Activated CD8-positive, alpha-beta memory T cell treated with anti-CD3 and anti-CD28 coated beads, Interleukin-2, amount 50 U/mL, for 48 hours (primary cell): ENCODE data around the gene HES5.

ENCODE experiments used
- DNase-seq: peaks from one replicate; pipeline ENCODE4 v3.0.0-alpha.2; 2020

HES5 gene

DNA sequence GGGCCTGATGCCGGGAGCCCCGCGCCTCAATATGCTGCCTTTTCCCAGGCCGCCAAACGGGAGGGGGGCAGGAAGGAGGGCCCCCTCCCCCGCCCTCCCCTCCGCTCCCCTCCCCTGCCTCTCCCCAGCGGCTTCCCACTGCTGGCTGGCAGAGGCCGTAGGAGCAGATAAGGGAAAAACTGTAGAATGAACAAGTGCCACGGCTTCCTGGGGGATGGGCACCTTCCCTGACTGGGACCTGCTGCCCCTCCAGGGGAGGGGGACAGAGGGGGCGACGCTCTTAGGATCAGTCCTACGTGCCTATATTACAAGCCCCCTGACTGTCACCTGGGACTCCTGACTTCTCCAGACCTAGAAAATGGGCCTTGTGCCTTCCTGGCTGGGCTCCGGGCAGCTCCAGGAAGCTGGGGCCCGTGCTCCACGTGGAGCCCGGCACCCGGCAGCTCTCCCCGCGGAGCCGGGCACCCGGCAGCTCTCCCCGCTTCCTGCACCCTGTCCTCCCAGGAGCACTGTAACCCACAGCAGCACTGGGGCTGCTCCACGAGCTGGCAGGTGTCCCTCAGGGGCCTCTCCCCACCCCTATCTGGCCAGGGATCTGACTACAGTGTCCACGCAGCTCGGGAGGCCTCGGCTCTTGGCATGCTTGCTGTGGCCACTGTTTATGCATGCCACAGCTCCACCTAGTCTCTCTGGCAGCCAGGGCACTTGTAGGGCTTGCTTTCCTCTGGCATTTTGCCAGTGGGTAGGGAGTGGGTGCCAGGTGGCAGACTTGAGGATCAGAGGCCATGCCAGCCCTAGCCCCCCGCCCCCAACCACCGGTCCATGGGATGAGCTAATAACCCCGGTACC lies 674 bp upstream of the HES5 start:
- no peak for DNase-seq

DNA sequence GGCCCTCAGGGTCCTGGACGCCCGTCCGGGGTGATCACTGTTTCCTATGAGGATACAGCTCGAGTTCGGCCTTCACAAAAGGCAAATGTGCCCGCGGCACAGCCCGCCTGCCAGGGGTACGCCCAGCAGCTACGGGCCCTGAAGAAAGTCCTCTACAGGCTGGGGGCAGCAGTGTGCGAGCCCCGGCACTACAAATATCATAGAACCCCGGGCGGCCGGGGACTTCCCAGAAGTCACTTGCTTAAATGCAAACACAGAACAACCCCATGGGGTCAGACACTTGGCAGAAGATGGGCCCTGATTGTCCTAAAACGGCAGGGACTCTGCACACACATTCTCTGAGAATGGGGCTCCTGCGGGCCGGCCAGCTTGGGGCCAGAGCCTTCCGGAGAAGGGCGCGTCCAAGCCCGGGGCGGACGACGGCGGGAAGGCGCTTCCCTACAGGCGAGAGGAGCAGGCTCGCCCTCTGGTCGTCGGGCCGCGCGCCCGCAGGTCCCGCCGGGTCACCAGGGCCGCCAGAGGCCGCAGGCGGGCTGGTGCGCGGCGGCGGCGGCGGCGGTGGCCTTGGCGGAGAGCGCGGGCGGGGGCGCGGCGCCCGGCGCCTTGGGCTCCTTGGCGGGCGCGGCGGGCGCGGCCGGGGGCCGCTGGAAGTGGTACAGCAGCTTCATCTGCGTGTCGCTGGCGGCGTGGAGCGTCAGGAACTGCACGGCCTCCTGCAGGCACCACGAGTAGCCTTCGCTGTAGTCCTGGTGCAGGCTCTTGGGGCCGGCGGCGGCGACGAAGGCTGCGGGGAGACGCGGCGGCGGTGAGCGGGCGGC lies 888 bp downstream of the HES5 start:
- DNase-seq, result no peak

DNA sequence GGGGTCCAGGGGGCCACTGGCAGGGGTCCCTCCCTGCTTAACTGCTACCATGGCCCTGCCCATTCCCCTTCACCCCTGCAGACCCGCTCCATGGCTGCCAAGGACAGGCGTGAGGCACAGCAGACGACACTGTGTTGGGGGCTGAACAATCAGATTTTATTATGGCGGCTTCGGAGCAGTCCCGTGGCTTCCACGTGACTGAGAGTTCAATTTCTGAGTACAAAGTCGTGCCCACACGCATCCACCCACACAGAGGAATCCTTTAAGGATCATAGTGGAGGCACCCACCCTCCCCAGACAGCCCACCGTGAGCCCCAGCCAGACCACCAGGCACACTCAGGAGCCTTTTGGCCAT lies 1.5 kb downstream of the HES5 start:
- DNase-seq, result no peak

GRCh38 chr1:2528016-2528415 lies 2.0 kb downstream of the HES5 start:
- DNase-seq, result no peak

- DNase-seq, result no peak
These were observed 2.6 kb downstream of the HES5 start for GRCh38 chr1:2527556-2527860.

DNA sequence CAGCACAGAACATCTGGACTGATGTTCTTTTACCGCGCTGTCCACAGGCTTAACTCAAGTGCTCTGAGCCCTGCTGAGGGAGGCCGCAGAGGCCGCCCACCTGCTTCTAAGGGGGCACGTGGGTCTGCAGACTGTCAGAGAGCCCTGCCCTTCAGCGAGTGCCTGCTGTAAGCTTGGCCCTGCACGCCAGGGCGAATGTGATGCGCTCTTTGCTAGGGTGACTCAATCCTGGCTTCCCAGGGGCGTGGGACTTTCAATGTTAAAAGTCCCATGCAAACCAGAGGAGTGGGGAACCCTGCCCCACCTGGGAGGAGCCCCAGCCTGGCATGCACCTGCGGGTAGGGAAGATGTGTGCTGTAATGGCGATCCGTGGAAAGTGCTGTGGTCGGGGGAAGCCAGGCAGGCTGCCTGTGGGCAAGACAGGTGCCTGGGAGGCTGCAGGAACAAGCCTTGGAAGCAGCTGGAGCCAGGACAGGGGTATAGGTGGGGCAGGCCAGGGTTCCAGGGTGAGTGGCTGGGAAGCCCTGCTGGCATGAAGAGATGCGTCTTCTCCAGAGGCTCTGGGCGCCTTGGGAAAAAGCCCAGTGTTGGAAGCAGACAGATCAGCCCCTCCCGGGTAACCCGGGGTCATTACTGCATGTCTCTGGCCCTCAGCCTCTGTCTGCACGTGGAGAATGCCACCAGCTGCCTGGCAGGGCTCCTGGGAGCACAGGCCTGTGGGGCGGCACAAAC lies 3.1 kb downstream of the HES5 start:
- DNase-seq, result peak; percentile 84

- DNase-seq, result peak; percentile 92
These were observed 3.9 kb downstream of the HES5 start, which contains the start of gene PANK4 for GRCh38 chr1:2525920-2526823. Gene PANK4, minus strand, starts transcription at chr1:2526596. Its CDS starts 9 bp downstream, at chr1:2526587.

- no peak for DNase-seq
These were observed 4.5 kb downstream of the HES5 start for GRCh38 chr1:2525572-2525919.

DNA sequence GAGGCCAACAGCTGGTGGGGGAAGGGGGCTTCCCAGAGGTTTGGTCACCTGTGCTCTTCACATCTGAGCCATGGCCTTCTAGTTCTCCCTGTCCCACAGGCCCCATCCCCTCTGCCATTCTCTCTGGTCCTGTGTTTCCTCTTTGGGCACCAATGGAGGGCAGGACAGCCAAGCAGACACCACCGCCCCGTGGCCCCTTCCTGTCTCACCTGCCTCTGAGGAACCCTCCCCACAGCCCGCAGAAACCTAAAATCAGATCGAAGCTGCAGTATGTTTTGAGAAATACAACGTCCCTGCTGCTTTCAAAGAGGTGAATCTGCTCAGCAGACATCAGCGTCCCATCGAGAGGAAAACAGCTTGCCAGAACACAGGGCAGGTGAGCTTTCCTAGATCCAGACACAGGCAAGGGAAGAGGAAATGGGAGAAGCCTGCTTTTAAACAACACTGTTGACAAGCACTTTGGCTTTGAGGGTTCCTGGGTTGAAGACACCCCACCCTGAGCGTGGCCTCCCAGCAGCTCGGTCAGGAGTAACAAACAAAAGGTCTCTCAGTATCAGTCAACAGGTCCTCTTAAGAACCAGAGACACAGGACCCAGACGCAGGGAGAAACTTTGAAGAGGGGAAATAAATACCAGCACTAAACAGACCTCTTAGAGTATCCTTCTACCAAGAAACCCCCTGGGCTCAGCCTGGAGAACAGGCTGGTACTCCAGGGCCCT lies 6.0 kb downstream of the HES5 start:
- DNase-seq, result no peak

- DNase-seq, result no peak
These were observed 6.7 kb downstream of the HES5 start for GRCh38 chr1:2523191-2523890.

DNA sequence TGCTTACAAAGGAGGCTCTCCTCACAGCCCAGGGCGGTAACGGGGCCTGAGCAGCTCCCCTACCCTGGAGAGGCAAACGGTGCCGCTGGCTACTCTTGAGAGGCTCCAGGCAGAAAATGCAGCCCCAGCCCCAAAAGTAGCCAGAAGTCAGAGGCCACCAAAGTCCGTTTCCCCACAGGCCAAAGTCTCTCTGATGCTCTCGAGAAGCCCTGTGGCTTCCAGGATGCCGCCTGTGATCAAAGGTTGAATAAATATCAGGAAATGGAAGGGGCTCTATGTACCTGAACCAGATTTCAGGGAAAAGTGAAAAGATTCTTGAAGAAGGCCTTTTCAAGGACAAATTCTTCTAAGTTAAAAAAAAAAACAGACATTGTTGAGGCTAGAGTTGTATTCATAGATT lies 7.8 kb downstream of the HES5 start:
- no peak for DNase-seq

- DNase-seq, result no peak
These were observed 9.3 kb downstream of the HES5 start for GRCh38 chr1:2520806-2521205.

DNA sequence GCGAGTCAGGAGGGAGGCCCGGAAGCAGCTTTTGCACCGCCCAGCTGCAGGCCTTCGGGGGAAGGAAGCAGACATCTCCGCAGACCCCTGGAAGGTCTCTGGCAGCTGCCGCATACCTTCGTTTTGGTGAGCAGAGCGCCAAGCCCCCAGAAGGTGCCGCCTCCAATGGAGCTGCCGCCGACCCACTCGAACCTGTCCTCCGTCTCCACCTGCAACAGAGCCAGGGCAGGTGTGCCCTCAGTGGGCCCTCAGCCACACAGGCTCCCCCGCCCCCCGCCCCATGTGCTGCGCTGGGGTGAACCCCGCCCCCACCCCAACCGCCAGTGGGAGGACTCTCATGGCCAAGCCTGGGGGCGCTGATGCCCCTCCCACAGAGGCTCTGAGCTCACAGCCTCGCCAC lies 9.9 kb downstream of the HES5 start:
- no peak for DNase-seq

GRCh38 chr1:2519729-2520128 lies 10.3 kb downstream of the HES5 start:
- no peak for DNase-seq

- no peak for DNase-seq
These were observed 10.9 kb downstream of the HES5 start for GRCh38 chr1:2519029-2519685.

- no peak for DNase-seq
These were observed 11.5 kb downstream of the HES5 start for GRCh38 chr1:2518528-2518927.

GRCh38 chr1:2517966-2518365 lies 12.1 kb downstream of the HES5 start:
- no peak for DNase-seq

- DNase-seq, result no peak
These were observed 13.1 kb downstream of the HES5 start for GRCh38 chr1:2516946-2517345.

DNA sequence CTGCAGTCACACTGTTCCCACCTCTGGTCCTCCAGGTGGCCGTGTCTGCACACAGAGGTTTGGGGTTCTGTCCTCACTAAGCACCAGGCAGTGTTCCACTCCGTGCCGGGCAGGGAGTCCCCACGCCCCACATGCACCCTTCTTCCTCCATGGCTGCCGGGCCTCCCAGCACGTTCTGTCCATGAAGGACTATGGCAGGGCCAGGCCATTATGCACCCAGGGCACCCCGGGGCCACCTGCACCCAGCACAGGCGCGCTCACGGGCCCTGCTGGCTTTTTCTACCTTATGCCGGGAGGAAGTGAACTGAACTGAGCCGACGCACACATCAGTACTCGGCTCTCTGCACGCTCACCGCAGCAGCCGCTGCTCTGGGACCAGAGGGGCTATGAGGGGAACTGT lies 13.9 kb downstream of the HES5 start:
- DNase-seq, result no peak

DNA sequence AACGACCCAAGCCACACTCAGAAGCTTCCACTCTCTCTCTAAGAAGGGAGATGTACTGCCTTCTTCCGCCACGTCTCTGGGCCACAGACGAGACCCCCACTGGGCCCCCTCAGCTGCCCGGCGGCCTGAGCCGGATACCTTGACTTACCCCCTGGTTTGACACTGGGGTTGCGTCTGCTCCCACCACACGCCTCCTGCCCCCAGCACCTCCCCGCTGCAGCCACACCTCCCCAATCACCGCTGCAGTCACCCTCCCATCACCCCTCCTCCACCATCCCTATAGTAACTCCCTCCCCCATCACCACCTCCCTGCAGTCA lies 14.3 kb downstream of the HES5 start:
- no peak for DNase-seq
